Measurements from ENCODE around the gene PALLD.

Gene PALLD

DNA sequence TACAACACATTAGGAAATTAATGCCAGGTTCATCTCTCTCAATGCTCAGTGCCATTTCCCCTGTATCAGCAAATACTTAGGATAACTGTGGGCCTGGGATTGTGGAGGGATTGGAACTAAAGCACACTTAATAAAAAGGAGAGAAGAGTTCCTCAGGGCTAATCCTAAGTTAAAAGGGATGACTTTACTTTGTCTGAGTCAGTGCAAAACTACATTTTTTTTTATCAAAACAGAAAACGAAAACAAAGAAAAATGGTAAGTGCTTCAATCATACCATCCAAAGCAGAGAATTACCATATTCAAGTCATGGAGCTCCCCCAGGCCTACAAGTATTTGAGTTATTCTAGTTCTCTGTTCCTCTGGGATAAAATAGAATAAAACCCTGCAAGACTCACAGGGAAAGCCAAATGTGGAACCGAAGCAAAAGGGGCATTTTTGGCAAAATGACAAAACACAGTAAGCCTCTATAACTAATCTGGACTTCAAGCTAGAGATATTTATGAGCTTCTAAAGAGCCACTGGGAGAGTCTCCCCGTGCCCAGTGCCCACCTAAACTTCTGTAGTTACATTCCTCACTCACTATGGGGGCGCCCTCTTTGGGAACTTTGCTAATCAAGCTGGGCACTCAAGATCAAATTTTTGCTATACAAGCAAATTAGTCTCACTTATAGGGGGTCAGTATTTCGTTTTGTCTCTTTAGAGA is 53.4 kb downstream of the PALLD start:
- H3K4me3 Mint-ChIP-seq, result no peak overlapping the region
- no peaks in the 10 kb centered on the region for H3K36me3 Mint-ChIP-seq
- H3K4me1 Mint-ChIP-seq, result no peaks in the 10 kb centered on the region
- no peak for ATAC-seq (replicated peaks)
- H3K27me3 Mint-ChIP-seq, result no peaks in the 10 kb centered on the region
- H3K27ac Mint-ChIP-seq, result no peak overlapping the region
- no peaks in the 10 kb centered on the region for H3K9me3 Mint-ChIP-seq
- no peak for DNase-seq

DNA sequence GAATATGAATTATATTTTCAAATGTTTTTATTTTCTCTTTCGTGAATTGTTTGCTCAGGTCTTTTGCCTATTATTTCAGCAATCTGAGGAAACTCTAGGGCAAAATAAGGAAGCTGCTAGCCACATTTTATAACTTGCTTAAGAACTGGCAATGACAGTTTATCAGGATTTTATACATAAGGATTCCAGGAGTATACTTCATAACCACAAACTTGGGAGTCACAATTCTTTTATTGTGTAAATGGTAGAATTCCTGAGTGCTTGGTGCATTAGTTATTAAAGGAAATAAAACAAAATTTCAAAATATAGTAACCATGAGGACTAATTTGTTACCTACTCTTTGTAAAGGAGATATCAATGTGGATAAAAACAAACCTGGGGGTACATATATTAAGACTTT is 54.4 kb downstream of the PALLD start:
- no peak for DNase-seq

DNA sequence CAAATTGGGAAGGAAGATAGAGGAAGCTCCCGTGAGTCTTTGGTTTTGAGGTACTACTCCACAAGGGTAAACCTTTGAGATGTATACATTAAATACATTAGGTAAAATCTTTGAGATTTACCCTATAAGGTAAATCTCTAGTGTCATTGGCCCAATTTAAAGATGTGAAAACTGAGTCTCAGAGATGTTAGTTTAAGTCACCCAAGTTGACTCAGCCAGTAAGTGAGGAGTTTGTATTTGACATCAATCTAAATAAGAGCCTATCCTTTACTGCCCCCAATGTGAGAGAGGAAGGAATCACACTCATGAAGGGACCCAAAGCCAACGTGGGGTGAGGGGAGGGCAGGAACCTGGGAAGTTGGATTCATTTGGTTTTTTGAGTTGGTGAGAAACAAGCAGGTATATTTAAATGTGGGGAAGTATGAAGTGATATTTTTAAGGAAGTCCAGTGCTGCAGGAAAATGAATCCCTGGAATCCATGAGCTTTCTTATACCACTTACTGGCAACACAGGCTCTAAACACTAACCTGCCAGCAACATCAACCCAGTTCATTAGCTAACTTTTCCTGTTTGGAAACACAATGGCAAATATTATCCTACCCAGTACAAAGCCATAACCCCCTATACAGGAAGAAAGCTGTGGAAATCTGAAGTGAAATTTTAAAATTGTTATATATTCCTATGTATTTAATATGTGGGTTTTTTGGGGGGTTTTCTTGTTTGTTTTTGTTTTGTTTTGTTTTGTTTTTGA is 55.3 kb downstream of the PALLD start:
- Mint-ChIP-seq H3K4me3 (no peak overlapping the region), H3K4me1 (no peaks in the 10 kb centered on the region), H3K27ac (no peak overlapping the region), H3K9me3 (no peaks in the 10 kb centered on the region), H3K27me3 (peaks cover 0 to 1% of the 10 kb centered on the region in 2 donors), H3K36me3 (no peaks in the 10 kb centered on the region)
- ATAC-seq (replicated peaks) (no peak), DNase-seq (no peak)

More for the DNA sequence above, 54.4 kb downstream of the PALLD start:
- Mint-ChIP-seq H3K27ac (no peak overlapping the region), H3K9me3 (no peaks in the 10 kb centered on the region), H3K4me3 (no peak overlapping the region), H3K27me3 (no peaks in the 10 kb centered on the region), H3K36me3 (no peaks in the 10 kb centered on the region), H3K4me1 (no peaks in the 10 kb centered on the region)
- ATAC-seq (replicated peaks), result no peak

DNA sequence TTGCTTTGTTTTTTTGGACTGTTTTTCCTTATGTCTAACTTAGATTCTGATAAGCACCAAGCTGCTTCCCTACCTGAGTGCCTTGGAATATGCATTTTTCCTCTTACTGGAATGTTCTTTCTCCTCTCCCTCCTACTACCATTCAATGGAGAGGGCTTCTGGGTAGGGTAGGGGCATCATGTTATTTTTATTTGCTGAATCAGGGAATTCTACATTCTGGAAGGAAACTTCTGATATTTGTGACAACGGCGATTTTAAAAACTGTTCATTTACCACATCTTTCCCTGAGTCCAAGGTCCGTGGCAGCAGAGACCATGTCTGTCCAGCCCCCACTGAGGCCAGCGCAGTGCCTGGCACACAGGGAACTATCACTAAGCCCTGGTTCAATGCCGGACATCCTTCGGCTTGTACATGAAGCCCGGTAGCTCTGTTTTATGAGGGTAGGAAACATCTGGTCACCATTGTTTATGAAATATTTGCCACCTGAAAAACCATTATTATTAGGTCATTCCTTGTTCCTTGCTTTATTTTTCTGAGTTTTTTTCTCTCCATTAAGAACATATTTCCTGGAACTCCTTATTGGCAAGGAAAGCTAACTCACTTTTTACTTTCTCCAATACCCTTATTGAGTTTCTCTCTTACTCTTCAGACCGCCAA is 57.0 kb downstream of the PALLD start:
- DNase-seq (no peak), ATAC-seq (replicated peaks) (no peak)
- no peak overlapping the region for H3K27ac Mint-ChIP-seq
- H3K36me3 Mint-ChIP-seq, result no peaks in the 10 kb centered on the region
- no peak overlapping the region for H3K4me3 Mint-ChIP-seq
- no peaks in the 10 kb centered on the region for H3K9me3 Mint-ChIP-seq
- H3K27me3 Mint-ChIP-seq, result peaks cover 0 to 16% of the 10 kb centered on the region in 2 donors
- H3K4me1 Mint-ChIP-seq, result no peaks in the 10 kb centered on the region

DNA sequence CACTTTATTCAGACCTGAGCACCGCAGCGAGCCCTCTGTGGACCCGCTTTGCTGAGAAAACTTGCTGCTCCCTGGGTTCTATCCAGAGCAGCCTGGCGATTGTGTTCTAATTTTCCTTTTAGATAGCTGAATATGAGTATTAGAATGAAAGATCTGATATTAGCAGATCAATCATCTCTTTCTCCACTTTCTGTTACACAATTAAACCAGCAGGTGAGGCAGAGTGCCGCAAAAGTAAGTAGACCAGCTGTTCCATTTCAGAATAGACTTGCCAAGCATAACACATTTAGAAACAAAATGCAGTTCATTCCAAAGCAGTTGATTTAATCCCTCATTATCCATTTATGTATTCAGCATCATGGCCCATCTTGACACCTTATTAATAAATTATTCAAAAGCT is 58.6 kb downstream of the PALLD start:
- DNase-seq (no peak), ATAC-seq (replicated peaks) (no peak)
- Mint-ChIP-seq H3K36me3 (no peaks in the 10 kb centered on the region), H3K27me3 (peaks cover 5 to 16% of the 10 kb centered on the region in 2 donors), H3K4me1 (no peaks in the 10 kb centered on the region), H3K4me3 (no peak overlapping the region), H3K27ac (no peak overlapping the region), H3K9me3 (no peaks in the 10 kb centered on the region)

DNA sequence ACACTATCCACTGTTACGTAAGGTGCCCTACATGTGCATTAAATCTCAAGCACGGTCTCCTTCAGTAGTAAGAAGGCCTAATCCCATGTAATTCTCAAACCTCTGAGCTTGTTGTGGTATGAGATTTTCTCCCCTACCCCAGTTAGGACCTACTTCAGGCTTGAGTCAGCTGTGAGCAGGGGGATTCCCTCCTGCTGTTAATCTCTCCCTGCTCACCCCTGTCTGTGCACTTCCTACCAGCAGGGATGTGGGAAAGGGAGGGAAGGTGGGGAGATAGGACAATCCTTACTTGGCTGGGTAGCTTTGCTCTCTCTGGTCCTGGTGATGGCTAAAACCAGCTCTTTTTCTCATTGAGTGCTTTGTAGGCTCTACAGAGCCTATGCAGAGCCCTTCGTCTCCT is 60.8 kb downstream of the PALLD start:
- DNase-seq (no peak), ATAC-seq (replicated peaks) (no peak)
- H3K36me3 Mint-ChIP-seq, result no peaks in the 10 kb centered on the region
- H3K4me1 Mint-ChIP-seq, result no peaks in the 10 kb centered on the region
- H3K9me3 Mint-ChIP-seq, result no peaks in the 10 kb centered on the region
- H3K27ac Mint-ChIP-seq, result no peak overlapping the region
- peaks cover 5 to 16% of the 10 kb centered on the region in 2 donors for H3K27me3 Mint-ChIP-seq
- H3K4me3 Mint-ChIP-seq, result no peak overlapping the region

DNA sequence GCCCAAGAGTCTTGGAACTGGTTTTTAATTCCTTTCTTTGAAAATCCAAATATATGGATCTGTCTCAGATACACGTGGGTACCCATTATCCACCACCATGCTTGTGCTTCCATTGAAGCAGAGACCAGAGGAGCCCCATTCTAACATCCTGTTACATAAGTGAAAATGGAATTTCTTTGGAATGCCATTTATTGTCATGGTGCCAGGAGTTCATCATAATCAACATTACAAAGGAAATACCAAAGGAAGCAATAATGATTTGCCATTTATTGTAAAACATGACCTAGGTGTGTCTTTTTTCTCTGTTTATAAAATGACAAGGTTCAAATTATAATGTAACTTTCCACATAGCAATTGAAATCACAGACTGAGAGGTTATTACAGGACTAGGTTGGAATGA is 61.7 kb downstream of the PALLD start:
- Mint-ChIP-seq H3K27me3 (peaks cover 5 to 16% of the 10 kb centered on the region in 2 donors), H3K27ac (no peak overlapping the region), H3K4me1 (no peaks in the 10 kb centered on the region), H3K4me3 (no peak overlapping the region), H3K9me3 (no peaks in the 10 kb centered on the region), H3K36me3 (no peaks in the 10 kb centered on the region)
- DNase-seq, result no peak
- no peak for ATAC-seq (replicated peaks)

DNA sequence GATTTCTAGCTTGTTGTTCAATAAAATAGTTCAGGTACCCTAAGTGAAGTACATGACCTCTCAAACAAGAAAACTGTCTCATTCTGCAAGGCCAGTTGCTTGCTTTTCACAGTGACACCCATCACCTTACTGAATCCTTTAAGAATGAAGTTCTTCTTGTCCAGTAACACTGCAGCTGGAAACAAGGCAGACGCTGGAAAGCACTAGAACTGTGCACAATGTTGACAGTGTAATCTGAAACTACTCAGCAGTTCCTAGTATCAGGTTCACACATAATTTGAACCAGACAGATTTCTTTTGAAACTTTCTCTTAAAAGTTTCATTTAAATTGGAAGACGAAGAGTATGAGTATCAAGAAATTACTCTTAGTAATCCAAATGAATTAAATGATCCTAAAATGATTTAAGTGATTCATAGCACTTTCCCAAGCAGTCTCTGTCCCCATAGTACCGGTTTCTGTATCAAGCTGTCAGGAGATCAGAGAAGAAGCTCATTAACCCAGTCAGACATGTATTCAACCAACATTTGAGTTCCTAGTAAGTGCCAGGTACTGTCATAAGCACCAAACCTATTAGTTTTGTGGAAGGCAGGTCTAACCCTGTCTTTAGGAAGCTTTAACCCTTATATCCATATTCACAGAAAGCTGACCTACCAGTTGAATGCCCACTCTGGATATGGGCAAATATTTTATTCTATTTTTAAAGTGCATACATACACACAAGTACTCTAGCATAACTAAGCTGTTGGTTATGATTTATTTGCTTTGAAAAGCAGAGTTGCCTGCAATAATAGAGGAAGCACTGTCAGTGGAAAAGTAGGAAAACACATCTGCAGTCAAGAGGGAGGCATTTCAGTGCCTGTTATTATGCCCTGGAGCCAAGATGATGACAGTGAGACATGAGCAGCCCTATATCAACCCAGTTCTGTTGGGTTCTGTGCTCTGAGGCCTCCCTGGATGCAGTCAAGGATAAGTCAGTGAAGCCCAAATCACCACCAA is 63.6 kb downstream of the PALLD start:
- DNase-seq (no peak), ATAC-seq (replicated peaks) (no peak)
- Mint-ChIP-seq H3K9me3 (no peaks in the 10 kb centered on the region), H3K4me3 (no peak overlapping the region), H3K36me3 (no peaks in the 10 kb centered on the region), H3K27ac (no peak overlapping the region), H3K4me1 (no peaks in the 10 kb centered on the region), H3K27me3 (peaks cover 10 to 16% of the 10 kb centered on the region in 2 donors)

DNA sequence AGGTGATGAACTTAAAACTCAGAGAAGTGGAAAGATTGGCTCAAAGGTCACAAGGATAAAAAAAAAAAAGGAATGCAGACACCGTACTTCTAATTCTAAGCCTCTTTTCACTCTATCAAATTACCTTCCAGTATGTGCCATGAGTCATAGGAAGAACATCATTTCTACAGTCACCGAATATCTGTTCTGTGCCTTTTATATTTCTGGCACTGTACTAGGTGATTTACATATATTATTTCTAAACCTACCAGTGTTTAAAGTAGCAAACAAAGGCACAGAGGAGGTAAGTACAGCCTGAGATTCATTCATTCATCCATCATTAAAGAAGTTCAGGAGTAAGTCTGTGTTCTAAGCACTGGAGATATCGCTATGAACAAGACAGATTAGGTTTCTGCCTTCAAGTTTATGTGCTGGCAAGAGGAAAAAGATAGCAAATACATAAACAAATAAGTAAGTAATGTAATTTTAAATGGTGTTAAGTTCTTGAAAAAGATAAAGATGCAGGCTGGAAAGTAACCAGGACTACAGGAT is 65.3 kb downstream of the PALLD start:
- Mint-ChIP-seq H3K4me1 (no peaks in the 10 kb centered on the region), H3K36me3 (no peaks in the 10 kb centered on the region), H3K9me3 (no peaks in the 10 kb centered on the region), H3K27ac (no peak overlapping the region), H3K27me3 (peaks cover 10 to 15% of the 10 kb centered on the region in 2 donors), H3K4me3 (no peak overlapping the region)
- ATAC-seq (replicated peaks) (no peak), DNase-seq (no peak)

DNA sequence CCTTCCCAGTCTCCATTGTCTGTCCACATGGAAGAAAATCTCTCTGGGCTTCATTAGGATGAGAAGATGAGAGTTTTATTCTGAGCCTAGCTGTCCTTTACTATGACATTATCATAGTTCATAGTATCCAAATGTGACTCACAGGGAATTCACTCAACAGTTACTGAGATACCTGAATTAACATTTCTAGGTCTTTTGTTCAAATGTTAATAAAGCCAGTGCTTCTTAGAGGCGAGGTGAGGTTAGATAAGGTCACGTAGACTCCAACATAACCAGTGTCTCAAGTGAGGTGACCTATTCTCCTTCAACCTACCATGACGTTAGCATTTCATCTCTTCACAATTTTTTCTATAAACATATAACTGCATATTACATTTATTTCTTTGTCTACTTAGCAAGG is 67.2 kb downstream of the PALLD start:
- H3K36me3 Mint-ChIP-seq, result no peaks in the 10 kb centered on the region
- no peak for ATAC-seq (replicated peaks)
- H3K27ac Mint-ChIP-seq, result no peak overlapping the region
- no peak for DNase-seq
- H3K4me3 Mint-ChIP-seq, result no peak overlapping the region
- peaks cover 0 to 10% of the 10 kb centered on the region in 2 donors for H3K27me3 Mint-ChIP-seq
- H3K9me3 Mint-ChIP-seq, result no peaks in the 10 kb centered on the region
- no peaks in the 10 kb centered on the region for H3K4me1 Mint-ChIP-seq

DNA sequence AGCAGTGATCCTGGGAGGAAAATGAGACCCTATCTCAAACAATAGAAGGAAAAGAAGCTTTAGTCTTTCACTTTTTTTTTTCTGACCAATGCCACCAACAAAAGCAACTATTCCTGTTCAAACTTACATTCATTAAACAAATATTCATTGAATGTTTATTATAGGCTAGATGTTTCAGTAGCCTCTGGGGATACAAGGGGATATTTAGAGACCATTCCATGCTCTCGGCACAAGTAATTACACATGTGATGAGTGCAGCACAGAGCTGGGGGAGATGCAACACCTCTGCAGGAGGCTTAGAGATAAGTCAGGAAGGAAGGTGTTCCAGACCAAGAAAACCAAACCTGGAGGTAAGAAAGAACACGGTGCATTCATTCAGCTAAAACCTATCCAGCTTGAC is 68.3 kb downstream of the PALLD start:
- ATAC-seq (replicated peaks) (no peak), DNase-seq (no peak)
- H3K27me3 Mint-ChIP-seq, result peaks cover 0 to 6% of the 10 kb centered on the region in 2 donors
- no peak overlapping the region for H3K4me3 Mint-ChIP-seq
- H3K9me3 Mint-ChIP-seq, result no peaks in the 10 kb centered on the region
- no peak overlapping the region for H3K27ac Mint-ChIP-seq
- no peaks in the 10 kb centered on the region for H3K4me1 Mint-ChIP-seq
- no peaks in the 10 kb centered on the region for H3K36me3 Mint-ChIP-seq

DNA sequence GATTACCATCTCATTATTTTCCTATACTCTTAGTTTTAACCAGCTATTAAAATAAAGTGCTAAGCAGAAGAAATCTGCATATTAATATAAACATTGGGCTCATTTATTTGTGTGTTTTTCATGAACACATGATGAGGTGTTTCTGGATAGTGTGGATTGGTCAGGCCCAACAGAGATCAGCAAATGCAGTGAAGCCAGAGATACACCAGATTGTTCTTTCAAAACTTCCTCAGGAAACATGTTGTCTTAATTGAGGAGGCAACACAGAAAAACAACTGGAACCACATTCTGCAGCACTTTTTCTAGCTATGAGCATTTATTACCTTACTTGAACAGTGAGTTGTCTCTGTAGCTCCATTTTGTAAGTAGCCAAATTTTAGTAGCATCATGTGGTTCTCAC is 69.9 kb downstream of the PALLD start:
- DNase-seq (no peak), ATAC-seq (replicated peaks) (no peak)
- Mint-ChIP-seq H3K36me3 (no peaks in the 10 kb centered on the region), H3K4me3 (no peak overlapping the region), H3K27me3 (peaks cover 0 to 6% of the 10 kb centered on the region in 2 donors), H3K27ac (no peak overlapping the region), H3K4me1 (no peaks in the 10 kb centered on the region), H3K9me3 (no peaks in the 10 kb centered on the region)

DNA sequence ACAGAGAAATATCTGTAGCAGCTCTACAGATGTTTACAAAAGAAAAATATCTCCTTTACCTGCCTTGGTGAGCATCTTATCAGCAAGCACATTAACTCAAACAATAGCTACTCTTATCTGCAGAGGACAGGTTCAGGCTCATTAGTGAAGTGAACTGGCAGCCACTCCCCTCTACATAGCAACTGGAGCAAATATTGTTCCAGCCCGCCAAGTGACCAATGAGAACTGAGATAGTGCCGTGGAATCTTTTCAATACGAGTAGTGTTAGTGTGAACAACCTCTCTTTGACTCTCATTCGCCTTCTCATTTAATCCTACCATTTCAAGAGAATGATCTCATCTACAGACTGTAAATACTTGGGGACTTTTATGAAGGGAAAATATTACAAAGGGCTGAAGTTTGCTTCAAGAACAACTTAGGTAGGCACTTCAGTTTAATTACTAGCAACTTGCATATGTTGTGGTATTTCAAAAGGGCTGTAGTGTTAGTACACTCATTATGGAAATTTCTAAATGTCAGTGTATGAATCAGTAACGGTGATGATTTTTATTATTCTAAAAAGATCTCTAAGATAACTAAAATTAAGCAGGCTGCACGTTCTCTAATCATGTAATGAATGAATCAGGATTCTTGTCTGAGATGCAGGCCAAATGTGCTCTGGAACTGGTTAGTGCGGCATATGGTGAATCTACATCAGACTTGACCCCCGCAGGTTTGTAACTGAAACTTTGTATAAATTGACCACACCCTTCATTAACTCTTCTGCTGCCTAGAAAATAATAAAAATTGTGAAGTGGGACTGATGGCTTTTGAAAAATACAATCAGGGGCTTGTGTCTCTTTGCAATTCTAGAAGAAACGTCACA is 72.4 kb downstream of the PALLD start:
- peak in 1 of 2 donors; percentile 25 for ATAC-seq (replicated peaks)
- Mint-ChIP-seq H3K27ac (no peak overlapping the region), H3K4me1 (no peaks in the 10 kb centered on the region), H3K27me3 (peaks cover 0 to 12% of the 10 kb centered on the region in 2 donors), H3K4me3 (no peak overlapping the region), H3K9me3 (no peaks in the 10 kb centered on the region), H3K36me3 (no peaks in the 10 kb centered on the region)
- DNase-seq, result no peak
